HEK293 (cell line): ENCODE measurements around the gene ODAD4.

Experiments used
- FEZF1 ChIP-seq: fragments of 450-650 bp; formaldehyde crosslinking; IDR thresholded peaks from 2 replicates; pipeline ENCODE4 v1.5.1; 2016; ENCODE audit warnings: missing biosample characterization, missing genetic modification characterization
- GLIS2 ChIP-seq: fragments of 450-650 bp; formaldehyde crosslinking; IDR thresholded peaks from 2 replicates; pipeline ENCODE4 v1.5.1; 2016; ENCODE audit warnings: missing biosample characterization, missing genetic modification characterization
- KLF9 ChIP-seq: fragments of 450-650 bp; formaldehyde crosslinking; IDR thresholded peaks from 2 replicates; pipeline ENCODE4 v1.5.1; 2016; ENCODE audit warnings: missing biosample characterization, missing genetic modification characterization, low read depth
- MEIS1 ChIP-seq: sonication (generic); formaldehyde crosslinking; IDR thresholded peaks from 2 replicates; pipeline ENCODE4 v1.8.1; 2022; ENCODE audit warnings: missing genetic modification reagents, mild to moderate bottlenecking, borderline replicate concordance
- MYNN ChIP-seq: fragments of 450-650 bp; formaldehyde crosslinking; IDR thresholded peaks from 2 replicates; pipeline ENCODE4 v1.5.1; 2016; ENCODE audit warnings: missing biosample characterization, missing genetic modification characterization, borderline replicate concordance
- SALL2 ChIP-seq: fragments of 450-650 bp; formaldehyde crosslinking; IDR thresholded peaks from 2 replicates; pipeline ENCODE4 v1.5.0; 2017; ENCODE audit warnings: missing biosample characterization, mild to moderate bottlenecking, missing genetic modification characterization, borderline replicate concordance
- SCRT2 ChIP-seq: fragments of 450-650 bp; formaldehyde crosslinking; IDR thresholded peaks from 2 replicates; pipeline ENCODE4 v1.5.1; 2016; ENCODE audit warnings: missing biosample characterization, missing genetic modification characterization
- TRIM28 ChIP-seq: IDR thresholded peaks from 2 replicates; pipeline ENCODE4 v1.6.1; 2011; ENCODE audit warnings: low read length, control low read depth, borderline replicate concordance
- TSHZ1 ChIP-seq: fragments of 450-650 bp; formaldehyde crosslinking; IDR thresholded peaks from 2 replicates; pipeline ENCODE4 v1.5.1; 2016; ENCODE audit warnings: missing biosample characterization, missing genetic modification characterization, borderline replicate concordance
- ZFP41 ChIP-seq: fragments of 450-650 bp; formaldehyde crosslinking; IDR thresholded peaks from 2 replicates; pipeline ENCODE4 v1.5.1; 2016; ENCODE audit warnings: missing biosample characterization, missing genetic modification characterization, borderline replicate concordance
- ZNF112 ChIP-seq: fragments of 450-650 bp; formaldehyde crosslinking; IDR thresholded peaks from 2 replicates; pipeline ENCODE4 v1.5.0; 2017; ENCODE audit warnings: missing biosample characterization, missing genetic modification characterization
- ZNF157 ChIP-seq: fragments of 450-650 bp; formaldehyde crosslinking; IDR thresholded peaks from 2 replicates; pipeline ENCODE4 v1.5.1; 2016; ENCODE audit warnings: missing biosample characterization, missing genetic modification characterization
- ZNF2 ChIP-seq: fragments of 450-650 bp; formaldehyde crosslinking; IDR thresholded peaks from 2 replicates; pipeline ENCODE4 v1.5.1; 2016; ENCODE audit warnings: missing biosample characterization, missing genetic modification characterization
- ZNF223 ChIP-seq: fragments of 450-650 bp; formaldehyde crosslinking; IDR thresholded peaks from 2 replicates; pipeline ENCODE4 v1.5.1; 2016; ENCODE audit warnings: missing biosample characterization, missing genetic modification characterization
- ZNF24 ChIP-seq: fragments of 450-650 bp; formaldehyde crosslinking; IDR thresholded peaks from 2 replicates; pipeline ENCODE4 v1.5.1; 2016; ENCODE audit warnings: missing biosample characterization, missing genetic modification characterization
- ZNF26 ChIP-seq: fragments of 450-650 bp; formaldehyde crosslinking; IDR thresholded peaks from 2 replicates; pipeline ENCODE4 v1.5.1; 2016; ENCODE audit warnings: missing biosample characterization, missing genetic modification characterization
- ZNF302 ChIP-seq: fragments of 450-650 bp; formaldehyde crosslinking; IDR thresholded peaks from 2 replicates; pipeline ENCODE4 v1.5.1; 2016; ENCODE audit warnings: missing biosample characterization, missing genetic modification characterization, low read depth
- ZNF416 ChIP-seq: fragments of 450-650 bp; formaldehyde crosslinking; IDR thresholded peaks from 2 replicates; pipeline ENCODE4 v1.5.1; 2016; ENCODE audit warnings: missing biosample characterization, missing genetic modification characterization
- ZNF423 ChIP-seq: fragments of 450-650 bp; formaldehyde crosslinking; IDR thresholded peaks from 2 replicates; pipeline ENCODE4 v1.5.1; 2016; ENCODE audit warnings: missing biosample characterization, missing genetic modification characterization
- ZNF473 ChIP-seq: fragments of 450-650 bp; formaldehyde crosslinking; IDR thresholded peaks from 2 replicates; pipeline ENCODE4 v1.5.1; 2017; ENCODE audit warnings: missing biosample characterization, missing genetic modification characterization
- ZNF488 ChIP-seq: fragments of 450-650 bp; formaldehyde crosslinking; IDR thresholded peaks from 2 replicates; pipeline ENCODE4 v1.5.1; 2016; ENCODE audit warnings: missing biosample characterization, missing genetic modification characterization
- ZNF518A ChIP-seq: fragments of 450-650 bp; formaldehyde crosslinking; conservative IDR thresholded peaks from 2 replicates; pipeline ENCODE4 v1.5.1; 2016; ENCODE audit warnings: low read depth, missing biosample characterization, missing genetic modification characterization
- ZNF548 ChIP-seq: fragments of 450-650 bp; formaldehyde crosslinking; IDR thresholded peaks from 2 replicates; pipeline ENCODE4 v1.5.1; 2016; ENCODE audit warnings: missing biosample characterization, missing genetic modification characterization
- ZNF629 ChIP-seq: fragments of 450-650 bp; formaldehyde crosslinking; IDR thresholded peaks from 2 replicates; pipeline ENCODE4 v1.5.1; 2017; ENCODE audit warnings: missing biosample characterization, missing genetic modification characterization
- ZNF747 ChIP-seq: fragments of 450-650 bp; formaldehyde crosslinking; IDR thresholded peaks from 2 replicates; pipeline ENCODE4 v1.5.1; 2016; ENCODE audit warnings: missing biosample characterization, missing genetic modification characterization
- ZNF768 ChIP-seq: fragments of 450-650 bp; formaldehyde crosslinking; IDR thresholded peaks from 2 replicates; pipeline ENCODE4 v1.5.1; 2018; ENCODE audit warnings: missing biosample characterization, mild to moderate bottlenecking, missing genetic modification characterization
- ZNF791 ChIP-seq: fragments of 450-650 bp; formaldehyde crosslinking; IDR thresholded peaks from 2 replicates; pipeline ENCODE4 v1.5.1; 2016; ENCODE audit warnings: missing biosample characterization, missing genetic modification characterization
- ZSCAN18 ChIP-seq: fragments of 450-650 bp; formaldehyde crosslinking; IDR thresholded peaks from 2 replicates; pipeline ENCODE4 v1.5.1; 2016; ENCODE audit warnings: missing biosample characterization, missing genetic modification characterization

The ODAD4 gene

GRCh38 chr17:41930009-41930832 is at the start of gene ODAD4 (continued):
- TF ChIP-seq TRIM28 (peak; percentile 98), GLIS2 (no peak), ZNF518A (tag by site-specific recombination) (peak; percentile 31), ZNF2 (tag by site-specific recombination) (peak; percentile 69; the same call in 1 of the 2 replicates), ZFP41 (tag by site-specific recombination) (no peak), ZNF24 (tag by site-specific recombination) (peak; percentile 85), ZNF416 (no peak), FEZF1 (tag by site-specific recombination) (no peak), SCRT2 (tag by site-specific recombination) (peak; percentile 92), ZNF157 (tag by site-specific recombination) (no peak), ZSCAN18 (tag by site-specific recombination) (no peak), ZNF473 (tag by site-specific recombination) (no peak), ZNF629 (peak; percentile 83), ZNF26 (tag by site-specific recombination) (no peak), ZNF223 (no peak), MEIS1 (CRISPR knock-in tag) (no peak), SALL2 (tag by site-specific recombination) (no peak), TSHZ1 (no peak), ZNF302 (no peak), ZNF112 (no peak), KLF9 (peak; percentile 43; the same call in 1 of the 2 replicates), ZNF423 (no peak; the same call in 1 of the 2 replicates), ZNF791 (tag by site-specific recombination) (no peak), ZNF488 (tag by site-specific recombination) (no peak), ZNF747 (no peak), ZNF768 (tag by site-specific recombination) (peak; percentile 78; the same call in 1 of the 2 replicates), ZNF548 (tag by site-specific recombination) (no peak), MYNN (tag by site-specific recombination) (no peak)
